Muscle layer of duodenum (tissue), 2 donors: Measurements from ENCODE around the gene CIPC.

Experiments used
- H3K27ac ChIP-seq: one replicate; pipeline ENCODE4 v1.7.0; 2013; ENCODE audit warnings: mild to moderate bottlenecking, low read length
- H3K27me3 ChIP-seq: one replicate; pipeline ENCODE4 v1.7.0; 2013; ENCODE audit warnings: low read depth, mild to moderate bottlenecking, control low read depth, low read length
- H3K36me3 ChIP-seq, 2 donors: one replicate each; pipeline ENCODE4 v1.7.0; 2013; ENCODE audit warnings: low read length in 2 of 2, control low read depth in 1 of 2, mild to moderate bottlenecking in 1 of 2; ENCODE audit not compliant: insufficient read depth in 2 of 2, control insufficient read depth in 1 of 2
- H3K4me1 ChIP-seq, 2 donors: one replicate each; pipeline ENCODE4 v1.7.0; 2013; ENCODE audit warnings: low read length in 2 of 2, mild to moderate bottlenecking in 2 of 2, control low read depth in 1 of 2, moderate library complexity in 1 of 2; ENCODE audit not compliant: insufficient read depth in 2 of 2, control insufficient read depth in 1 of 2
- H3K4me3 ChIP-seq, 2 donors: one replicate each; pipeline ENCODE4 v1.7.0; 2013; ENCODE audit warnings: low read length in 2 of 2, low read depth in 1 of 2, mild to moderate bottlenecking in 1 of 2
- H3K9me3 ChIP-seq, 2 donors: one replicate each; pipeline ENCODE4 v1.7.0; 2013; ENCODE audit warnings: low read length in 2 of 2, control low read depth in 1 of 2, mild to moderate bottlenecking in 1 of 2; ENCODE audit not compliant: control insufficient read depth in 1 of 2
- donor health status: healthy.

The CIPC gene

GRCh38 chr14:77131871-77132486 is 33.9 kb downstream of the CIPC start:
- Histone ChIP-seq H3K27me3 (peaks cover 20% of the 10 kb centered on the region), H3K4me3 (no peak overlapping the region), H3K27ac (no peak overlapping the region), H3K9me3 (no peaks in the 10 kb centered on the region), H3K36me3 (no peaks in the 10 kb centered on the region), H3K4me1 (no peaks in the 10 kb centered on the region)

- Histone ChIP-seq H3K27ac (no peak overlapping the region), H3K4me3 (no peak overlapping the region), H3K27me3 (peaks cover 28% of the 10 kb centered on the region)
Measured at GRCh38 chr14:77133720-77134338, 35.8 kb downstream of the CIPC start.

GRCh38 chr14:77139022-77139421 is 41.0 kb downstream of the CIPC start:
- H3K9me3 ChIP-seq: no peaks in the 10 kb centered on the region
- peaks cover 47% of the 10 kb centered on the region for H3K27me3 ChIP-seq
- no peak overlapping the region for H3K4me3 ChIP-seq

More at GRCh38 chr14:77133720-77134338, 35.8 kb downstream of the CIPC start:
- Histone ChIP-seq H3K36me3 (no peaks in the 10 kb centered on the region), H3K9me3 (no peaks in the 10 kb centered on the region), H3K4me1 (no peaks in the 10 kb centered on the region)

GRCh38 chr14:77139540-77140358 is 41.7 kb downstream of the CIPC start:
- no peak overlapping the region for H3K27ac ChIP-seq
- peaks cover 44% of the 10 kb centered on the region for H3K27me3 ChIP-seq
- no peaks in the 10 kb centered on the region for H3K9me3 ChIP-seq
- peaks cover 0 to 28% of the 10 kb centered on the region in 2 donors for H3K4me1 ChIP-seq
- peak overlapping the region in 1 of 2 donors; percentile 4 for H3K4me3 ChIP-seq
- no peaks in the 10 kb centered on the region for H3K36me3 ChIP-seq

More at GRCh38 chr14:77139022-77139421, 41.0 kb downstream of the CIPC start:
- Histone ChIP-seq H3K36me3 (no peaks in the 10 kb centered on the region), H3K27ac (no peak overlapping the region), H3K4me1 (peaks cover 0 to 28% of the 10 kb centered on the region in 2 donors)

DNA sequence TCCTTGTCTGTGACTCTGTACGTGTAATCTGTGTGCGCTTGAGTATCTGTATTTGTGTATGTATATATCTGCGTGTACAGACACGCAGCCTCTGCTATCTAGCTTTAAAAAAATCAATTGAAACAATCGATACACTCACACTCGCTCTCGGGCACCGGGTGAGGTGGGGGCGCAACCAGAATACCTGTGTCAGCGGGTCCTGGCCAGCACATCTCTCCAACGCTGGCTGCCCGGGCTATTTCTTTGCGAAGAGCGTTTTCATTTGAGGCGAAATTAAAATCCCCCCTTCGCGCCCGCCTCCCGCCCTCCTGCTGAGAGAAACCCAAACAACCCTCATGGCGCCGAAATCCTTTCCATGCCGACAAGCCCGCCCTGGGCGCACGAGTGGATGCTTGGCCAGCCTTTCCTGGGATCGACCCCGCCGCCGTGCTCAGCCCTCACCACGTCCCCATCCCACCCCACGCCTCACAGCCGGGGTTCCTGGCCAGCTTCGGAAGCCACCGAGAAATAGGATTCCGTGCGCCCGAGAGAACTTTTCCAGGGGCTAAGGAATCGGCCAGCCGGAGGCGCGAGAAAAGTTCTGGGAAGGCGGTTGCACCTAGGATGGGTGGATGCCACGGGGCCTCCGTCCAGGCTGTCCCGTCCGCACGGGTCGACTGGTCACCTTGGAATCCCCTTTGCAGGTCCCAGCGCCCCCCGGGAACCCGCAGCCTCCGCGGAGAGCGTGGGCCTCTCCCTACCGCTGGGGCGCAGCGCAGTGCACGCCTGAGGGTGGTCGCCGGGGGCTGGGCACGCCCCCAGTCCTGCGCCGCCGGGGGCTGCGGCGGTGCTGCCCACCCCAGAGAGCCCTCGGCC is 42.5 kb downstream of the CIPC start:
- Histone ChIP-seq H3K9me3 (no peaks in the 10 kb centered on the region), H3K27ac (no peak overlapping the region), H3K36me3 (no peaks in the 10 kb centered on the region), H3K4me3 (peak overlapping the region in 1 of 2 donors; percentile 57), H3K27me3 (peaks cover 44% of the 10 kb centered on the region), H3K4me1 (peaks cover 0 to 28% of the 10 kb centered on the region in 2 donors)

DNA sequence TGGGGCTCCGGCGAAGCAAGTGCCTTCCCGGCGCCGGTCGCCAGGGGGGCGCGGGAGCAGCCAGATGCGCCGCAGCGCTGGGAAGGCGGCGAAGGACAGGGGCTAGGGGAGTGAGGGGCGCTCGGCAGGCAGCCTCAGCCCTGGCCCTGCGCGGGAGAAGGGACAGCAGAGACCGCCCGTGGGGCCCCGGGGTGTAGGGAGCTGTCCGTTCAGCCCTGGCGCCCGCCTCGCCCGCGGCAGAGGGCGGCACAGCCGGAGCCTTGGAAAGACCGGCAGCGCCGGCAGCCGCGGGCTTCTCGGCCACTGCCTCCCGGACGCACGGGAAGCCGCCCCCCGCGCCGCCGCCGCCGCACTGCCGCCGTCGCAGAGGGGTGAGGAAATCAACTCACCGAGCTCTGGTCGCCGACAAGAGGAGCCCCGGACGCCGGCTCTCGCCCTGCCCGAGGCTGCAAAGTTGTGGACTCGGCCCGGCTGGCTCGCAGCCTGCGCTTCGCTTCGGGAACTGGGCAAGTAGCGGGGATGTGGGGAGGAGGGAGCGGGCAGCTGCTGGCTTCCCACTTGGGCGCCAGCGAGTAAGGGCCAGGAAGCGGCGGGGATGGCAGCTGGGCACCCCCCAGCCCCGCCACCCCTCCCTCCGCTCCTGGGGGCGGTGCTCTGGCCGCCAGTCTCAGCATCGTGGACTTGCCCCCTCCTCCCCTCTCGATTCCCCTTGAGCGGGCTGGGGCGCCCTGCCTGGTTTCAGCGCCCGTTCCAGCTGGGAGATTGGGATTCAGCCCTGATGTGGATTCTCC is 43.4 kb downstream of the CIPC start, which contains the start of gene ZDHHC22:
Gene ZDHHC22, minus strand, starts transcription at position 578 of the 791 bp plus-strand sequence. CDS start 2,053 bp downstream, outside the sequence.
- Histone ChIP-seq H3K36me3 (no peaks in the 10 kb centered on the region), H3K4me3 (peak within 1 kb of the TSS in 1 of 2 donors; percentile 57), H3K27me3 (peaks cover 51% of the 10 kb centered on the region), H3K9me3 (no peaks in the 10 kb centered on the region), H3K4me1 (peaks cover 0 to 28% of the 10 kb centered on the region in 2 donors), H3K27ac (no peak within 1 kb of the TSS)

- H3K36me3 ChIP-seq: no peaks in the 10 kb centered on the region
- peak overlapping the region in 1 of 2 donors; percentile 57 for H3K4me3 ChIP-seq
- no peaks in the 10 kb centered on the region for H3K9me3 ChIP-seq
- H3K27ac ChIP-seq: no peak overlapping the region
- peaks cover 0 to 28% of the 10 kb centered on the region in 2 donors for H3K4me1 ChIP-seq
- H3K27me3 ChIP-seq: peaks cover 59% of the 10 kb centered on the region
Measured at GRCh38 chr14:77142005-77142800, 44.1 kb downstream of the CIPC start.

- Histone ChIP-seq H3K27me3 (peaks cover 57% of the 10 kb centered on the region), H3K27ac (no peak overlapping the region), H3K9me3 (no peaks in the 10 kb centered on the region), H3K36me3 (no peaks in the 10 kb centered on the region), H3K4me3 (no peak overlapping the region), H3K4me1 (peaks cover 0 to 28% of the 10 kb centered on the region in 2 donors)
Measured at GRCh38 chr14:77143071-77143470, 45.0 kb downstream of the CIPC start.

- H3K27ac ChIP-seq: no peak overlapping the region
- peaks cover 49% of the 10 kb centered on the region for H3K27me3 ChIP-seq
- H3K4me1 ChIP-seq: peaks cover 0 to 23% of the 10 kb centered on the region in 2 donors
- no peaks in the 10 kb centered on the region for H3K9me3 ChIP-seq
- no peak overlapping the region for H3K4me3 ChIP-seq
- H3K36me3 ChIP-seq: no peaks in the 10 kb centered on the region
Measured at GRCh38 chr14:77144412-77145115, 46.5 kb downstream of the CIPC start.
